Right ventricle myocardium inferior (tissue), 1 donor: Measurements from ENCODE around the gene RPH3AL. TPM values are rescaled to one million over a fixed set of nuclear protein-coding genes. Genes with fewer than 3 reads are reported as not detected.
"Not testable (repeated sequence)": the region's sequence is repeated elsewhere in the genome, so short reads cannot be mapped to it uniquely, and the experiment has no call there.

Experiments
- ATAC-seq: fragments of 200-7000 bp; cut with Tn5 transposase; one replicate; pipeline ENCODE4 v1.9.1; 2020; ENCODE audit warnings: mild to moderate bottlenecking, moderate library complexity
- DNase-seq: peaks from one replicate; pipeline ENCODE4 v3.0.0; 2021; ENCODE audit errors: missing footprints
- intact Hi-C: fragments of 100-400 bp; cut with DNase I; formaldehyde crosslinking; loops from one replicate; pipeline ENCODE4 v1.11.0; 2022
- total RNA-seq: library from RNA; stranded (reverse); fragmentation: NEBNext Ultra II Directional; extraction: Animal tissue kit (Norgen Biotek cat#: 25700); gene quantifications from one replicate; pipeline ENCODE4 v1.2.1, GENCODE V29; 2021
- donor health status: DM: no; HTN: yes; CAD: no; lungs with severe emphysema.

Gene RPH3AL
- total RNA-seq, 1 donor from 2014 or later = 3.6 TPM

DNA sequence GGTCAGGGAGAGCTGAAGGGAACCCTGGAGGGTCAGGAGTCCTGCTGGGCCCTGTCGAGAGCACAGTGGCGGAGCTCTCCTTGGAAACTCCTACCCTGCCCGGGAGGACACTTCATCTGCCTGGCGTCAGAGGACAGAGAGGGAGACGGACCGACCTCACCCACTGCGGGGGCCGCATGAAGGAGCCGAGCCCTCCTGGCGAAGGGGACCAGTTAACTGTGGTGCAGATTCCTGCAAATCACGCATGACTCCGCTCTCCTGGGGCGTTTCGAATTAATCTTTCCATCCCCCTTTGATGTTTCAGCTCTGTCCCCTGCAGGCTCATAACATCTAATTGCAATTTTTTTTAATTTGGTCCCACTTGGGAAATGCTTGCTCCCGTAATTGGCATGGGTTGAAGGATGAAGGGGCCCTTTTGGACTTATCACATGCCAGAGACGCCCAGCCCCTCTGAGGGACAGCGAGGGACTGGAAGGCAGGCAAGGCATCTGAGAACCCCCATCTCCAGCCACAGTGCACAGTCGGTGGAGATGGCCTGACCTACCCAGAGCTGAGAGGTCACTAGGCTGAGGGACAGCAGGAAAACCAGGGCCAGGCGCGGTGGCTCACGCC lies 26.5 kb downstream of the RPH3AL start:
- DNase-seq (no peak), ATAC-seq (no peak)
- intact Hi-C loops = no loop called here

DNA sequence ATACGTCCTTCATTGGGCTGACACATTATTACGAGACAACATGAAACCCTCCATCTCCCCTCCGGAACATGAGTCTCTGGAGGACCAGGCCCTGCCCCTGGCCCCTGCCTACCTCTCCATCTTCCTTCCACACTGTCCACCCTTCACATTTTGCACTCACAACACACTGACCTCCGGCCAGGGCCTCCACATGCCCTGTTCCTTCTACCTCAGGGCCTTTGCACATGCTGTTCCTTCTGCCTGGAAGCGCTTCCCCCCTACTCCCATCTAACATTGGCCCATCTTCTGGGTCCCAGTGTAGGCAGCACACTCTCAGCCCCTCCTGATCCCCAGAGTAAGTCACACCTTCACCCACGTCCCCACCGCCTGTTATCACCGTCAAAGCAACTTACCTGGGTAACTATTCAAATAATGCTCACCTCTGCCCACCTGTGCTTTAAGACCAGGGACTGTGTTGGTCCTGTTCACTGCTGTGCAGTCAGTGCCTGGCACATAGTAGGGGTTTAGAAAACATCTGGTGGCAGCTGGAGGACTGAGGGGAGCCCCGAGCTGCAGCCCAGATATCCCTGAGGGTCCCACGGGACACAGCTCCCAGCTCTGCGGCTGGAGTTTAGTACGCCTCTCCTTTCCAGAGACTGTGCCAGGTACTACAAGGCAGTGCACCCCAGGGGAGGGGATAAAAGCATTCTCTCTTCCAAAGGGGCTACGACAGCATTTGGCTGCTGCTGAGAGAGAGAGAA lies 27.2 kb downstream of the RPH3AL start:
- ATAC-seq (no peak), DNase-seq (no peak)
- intact Hi-C loops = no loop called here

DNA sequence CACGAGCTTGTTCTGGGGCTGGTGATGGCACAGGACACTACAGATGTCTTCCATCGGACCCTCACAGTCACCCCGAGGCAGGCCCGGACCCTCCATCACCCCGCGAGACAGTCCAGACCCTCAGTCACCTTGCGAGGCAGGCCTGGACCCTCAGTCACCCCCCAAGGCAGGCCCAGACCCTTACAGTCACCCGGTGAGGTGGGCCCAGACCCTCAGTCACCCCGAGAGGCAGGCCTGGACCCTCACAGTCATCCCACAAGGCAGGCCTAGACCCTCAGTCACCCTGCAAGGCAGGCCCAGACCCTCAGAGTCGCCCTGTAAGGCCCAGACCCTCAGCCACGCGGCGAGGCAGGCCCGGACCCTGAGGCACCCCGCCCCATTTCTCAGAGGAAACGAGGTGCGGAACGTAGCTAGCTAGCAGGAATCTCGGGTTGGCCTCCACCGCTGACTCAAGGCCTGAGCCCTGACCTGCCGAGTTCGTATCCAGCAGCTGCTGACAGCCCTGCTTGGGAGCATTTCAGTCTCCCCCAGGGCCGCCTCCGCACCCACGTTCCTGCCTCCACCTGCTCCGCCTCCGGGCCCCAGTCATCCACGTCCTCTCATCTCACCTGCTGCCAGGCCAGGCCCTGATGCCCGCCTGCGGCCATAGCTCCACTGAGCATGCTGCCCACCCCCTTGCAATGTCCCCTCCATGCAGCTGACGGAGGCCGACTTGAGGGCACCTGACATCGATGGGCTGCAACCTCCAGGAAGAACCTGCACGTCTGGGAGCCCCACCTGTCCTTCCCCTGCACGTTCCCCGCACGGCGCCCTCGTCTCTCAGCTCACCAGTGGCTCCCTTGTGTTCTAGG lies 28.7 kb downstream of the RPH3AL start:
- ATAC-seq = no peak
- DNase-seq = no peak
- intact Hi-C loops = no loop called here

DNA sequence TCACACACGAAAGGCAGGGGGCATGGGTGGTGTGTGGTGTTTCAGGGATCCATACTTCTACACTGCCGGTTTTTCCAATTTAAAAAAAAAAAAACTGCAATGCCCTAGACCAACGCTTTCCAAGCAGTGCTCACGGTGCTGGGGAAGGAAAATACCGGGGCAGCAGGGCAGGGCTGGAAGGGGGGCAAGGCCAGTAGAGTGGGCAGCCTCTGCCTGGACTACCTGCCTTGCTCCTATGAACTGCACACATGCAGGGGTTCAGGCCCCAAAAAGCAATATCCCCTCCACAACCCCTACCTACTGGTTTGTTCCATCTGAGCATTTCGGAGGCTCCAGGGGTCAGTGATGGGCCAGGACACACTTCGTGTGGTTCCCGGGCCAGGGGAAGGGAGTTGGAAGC lies 29.4 kb downstream of the RPH3AL start:
- ATAC-seq (no peak), DNase-seq (peak; percentile 8)
- intact Hi-C loops = no loop called here

DNA sequence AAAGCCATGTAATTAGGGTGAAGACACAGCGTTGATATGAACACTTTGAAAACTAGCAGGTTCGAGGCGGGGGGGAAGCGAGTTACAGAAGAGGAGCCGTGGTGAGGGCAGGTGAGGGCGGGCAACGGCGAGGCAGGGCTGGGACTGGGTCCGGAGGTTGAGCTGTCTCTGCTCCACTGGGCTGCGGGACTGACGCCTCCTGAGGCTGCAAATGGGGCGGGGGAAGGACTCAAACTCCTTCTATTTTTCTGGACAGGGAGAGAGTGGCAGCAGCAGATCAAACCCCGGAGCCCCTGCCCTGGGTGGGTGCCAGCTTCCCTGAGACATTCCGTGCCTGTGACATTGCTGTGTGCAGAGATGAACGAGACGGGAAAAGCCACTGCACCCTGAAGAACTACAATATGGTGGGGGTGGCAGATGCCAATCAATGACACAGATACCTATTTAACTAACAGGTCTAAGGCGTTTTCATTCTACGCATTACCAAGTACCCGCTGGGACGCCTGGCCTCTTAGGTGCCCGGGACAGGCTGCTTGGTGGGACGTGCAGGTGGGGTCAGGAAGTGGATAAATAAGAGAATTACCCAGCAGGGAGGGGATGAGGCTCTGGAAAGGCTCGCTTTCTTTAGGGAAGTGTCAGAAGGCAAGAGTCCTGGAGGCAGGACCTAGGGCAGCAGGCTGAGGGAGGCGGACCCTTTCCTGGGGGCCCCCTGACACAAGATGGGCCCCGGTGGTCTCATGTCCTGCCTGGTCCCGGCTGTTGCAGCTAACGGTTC lies 30.4 kb downstream of the RPH3AL start:
- DNase-seq (peak; percentile 62), ATAC-seq (no peak)
- intact Hi-C loops = no loop called here

DNA sequence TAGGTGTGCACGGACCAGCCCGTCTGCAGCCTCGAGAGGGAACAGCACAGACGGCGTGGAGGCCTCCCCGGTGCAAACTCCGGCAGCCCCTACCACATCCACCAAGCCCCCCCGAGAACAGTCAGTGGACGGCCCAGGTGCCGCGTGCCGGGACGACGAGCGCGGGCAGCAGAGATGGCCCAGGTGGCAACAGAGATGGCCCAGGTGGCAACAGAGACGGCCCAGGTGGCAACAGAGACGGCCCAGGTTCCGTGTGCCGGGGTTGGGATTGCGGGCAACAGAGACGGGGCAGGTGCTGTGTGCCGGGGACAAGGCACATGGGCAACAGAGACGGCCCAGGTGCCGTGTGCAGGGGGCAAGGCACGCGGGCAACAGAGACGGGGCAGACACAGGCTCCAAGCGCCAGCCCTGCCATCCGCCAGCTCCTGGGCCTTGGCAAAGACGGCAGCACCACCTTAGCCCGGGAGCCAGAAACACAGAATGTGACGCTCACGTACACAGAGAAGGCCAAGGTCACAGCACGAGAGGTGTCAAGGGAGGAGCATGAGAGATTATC lies 31.1 kb downstream of the RPH3AL start:
- no peak for ATAC-seq
- intact Hi-C loops = no loop called here

DNA sequence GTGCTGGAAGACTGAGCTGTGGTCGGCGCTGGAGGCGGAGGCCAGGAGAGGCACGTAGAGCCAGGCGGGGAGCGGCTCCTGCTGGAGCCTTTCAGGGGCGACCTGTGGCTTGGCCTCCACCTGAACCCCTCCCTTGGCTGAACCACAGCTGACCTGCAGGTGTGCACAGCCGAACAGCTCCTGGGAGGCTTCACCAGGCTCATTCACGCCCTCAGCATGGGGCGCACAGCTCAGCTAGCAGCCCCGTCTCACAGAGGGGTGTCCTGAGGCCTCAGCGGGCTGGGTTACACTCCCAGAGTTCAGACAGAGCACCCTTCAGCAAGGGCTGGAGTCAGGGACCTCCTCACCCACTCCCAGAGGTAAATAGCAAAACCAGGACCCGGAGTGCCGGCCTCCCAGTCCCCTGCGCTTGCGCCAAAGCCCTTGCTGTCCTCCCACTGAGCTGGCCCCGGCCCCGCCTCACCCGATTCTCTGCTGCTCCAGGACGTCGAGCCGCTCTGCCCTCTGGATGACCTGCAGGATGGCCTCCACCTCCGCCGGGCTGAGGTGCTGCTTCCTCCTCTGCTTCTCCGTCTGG lies 31.7 kb downstream of the RPH3AL start:
- intact Hi-C loops = no loop called here
- ATAC-seq (no peak), DNase-seq (peak; percentile 45)

More for the DNA sequence above, 31.1 kb downstream of the RPH3AL start:
- DNase-seq = peak; percentile 54

DNA sequence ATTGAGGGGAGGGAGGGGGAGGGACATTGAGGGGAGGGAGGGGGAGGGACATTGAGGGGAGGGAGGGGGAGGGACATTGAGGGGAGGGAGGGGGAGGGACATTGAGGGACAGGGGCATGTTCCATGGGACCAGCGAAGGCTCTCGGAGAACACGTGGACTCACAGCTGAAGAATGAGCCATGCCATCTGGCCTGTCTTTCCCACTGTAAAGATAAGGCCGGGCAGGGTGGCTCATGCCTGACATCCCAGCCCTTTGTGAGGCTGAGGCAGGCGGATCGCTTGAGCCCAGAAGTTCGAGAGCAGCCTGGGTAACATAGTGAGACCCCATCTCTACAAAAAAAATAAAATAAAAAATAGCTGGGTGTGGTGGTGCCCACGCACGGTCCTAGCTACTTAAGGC lies 32.5 kb downstream of the RPH3AL start:
- peak; percentile 34 for ATAC-seq
- peak; percentile 11 for DNase-seq
- intact Hi-C loops = no loop called here

DNA sequence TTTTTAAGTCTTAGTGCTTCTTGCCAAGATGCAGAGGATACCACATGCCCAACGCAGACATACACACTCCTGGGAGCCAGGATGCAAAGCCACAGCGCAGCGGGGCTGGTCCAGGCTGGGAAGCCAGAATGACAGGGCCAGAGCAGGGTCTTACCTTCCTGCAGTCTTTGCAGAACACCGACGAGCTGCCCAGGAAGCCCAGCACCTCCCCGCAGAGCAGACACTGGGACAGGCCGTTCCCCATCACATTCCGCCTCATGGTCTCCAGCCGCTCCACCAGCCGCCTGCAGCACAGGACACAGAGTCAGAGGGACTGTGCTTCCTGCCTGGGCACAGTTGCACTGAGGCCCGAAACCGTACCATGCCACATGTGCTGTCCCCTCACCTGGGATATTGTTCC lies 33.3 kb downstream of the RPH3AL start:
- intact Hi-C loops = no loop called here
- no peak for DNase-seq
- ATAC-seq = no peak

DNA sequence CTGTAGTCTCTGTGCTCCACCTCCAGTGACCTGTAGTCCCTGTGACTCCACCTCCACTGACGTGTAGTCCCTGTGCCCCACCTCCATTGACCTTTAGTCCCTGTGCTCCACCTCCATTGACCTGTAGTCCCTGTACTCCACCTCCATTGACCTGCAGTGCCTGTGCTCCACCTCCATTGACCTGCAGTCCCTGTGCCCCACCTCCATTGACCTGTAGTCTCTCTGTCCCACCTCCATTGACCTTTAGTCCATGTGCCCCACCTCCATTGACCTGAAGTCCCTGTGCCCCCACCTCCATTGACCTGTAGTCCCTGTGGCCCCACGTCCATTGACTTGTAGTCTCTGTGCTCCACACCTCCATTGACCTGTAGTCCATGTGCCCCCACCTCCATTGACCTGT lies 35.5 kb downstream of the RPH3AL start:
- DNase-seq, ATAC-seq, intact Hi-C loops: not testable (repeated sequence)

DNA sequence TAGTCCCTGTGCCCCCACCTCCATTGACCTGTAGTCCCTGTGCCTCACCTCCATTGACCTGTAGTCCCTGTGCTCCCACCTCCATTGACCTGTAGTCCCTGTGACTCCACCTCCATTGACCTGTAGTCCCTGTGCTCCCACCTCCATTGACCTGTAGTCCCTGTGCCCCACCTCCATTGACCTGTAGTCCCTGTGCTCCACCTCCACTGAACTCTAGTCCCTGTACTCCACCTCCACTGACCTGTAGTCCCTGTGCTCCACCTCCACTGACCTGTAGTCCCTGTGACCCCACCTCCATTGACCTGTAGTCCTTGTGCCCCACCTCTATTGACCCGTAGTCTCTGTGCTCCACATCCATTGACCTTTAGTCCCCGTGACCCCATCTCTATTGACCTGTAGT lies 37.2 kb downstream of the RPH3AL start:
- DNase-seq = peak; percentile 11
- intact Hi-C loops, ATAC-seq: not testable (repeated sequence)

DNA sequence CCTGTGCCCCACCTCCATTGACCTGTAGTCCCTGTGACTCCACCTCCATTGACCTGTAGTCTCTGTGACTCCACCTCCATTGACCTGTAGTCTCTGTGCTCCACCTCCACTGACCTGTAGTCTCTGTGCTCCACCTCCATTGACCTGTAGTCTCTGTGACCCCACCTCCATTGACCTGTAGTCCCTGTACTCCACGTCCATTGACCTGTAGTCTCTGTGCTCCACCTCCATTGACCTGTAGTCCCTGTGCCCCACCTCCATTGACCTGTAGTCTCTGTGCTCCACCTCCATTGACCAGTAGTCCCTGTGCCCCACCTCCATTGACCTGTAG lies 38.0 kb downstream of the RPH3AL start:
- ATAC-seq, intact Hi-C loops: not testable (repeated sequence)
- peak; percentile 4 for DNase-seq

DNA sequence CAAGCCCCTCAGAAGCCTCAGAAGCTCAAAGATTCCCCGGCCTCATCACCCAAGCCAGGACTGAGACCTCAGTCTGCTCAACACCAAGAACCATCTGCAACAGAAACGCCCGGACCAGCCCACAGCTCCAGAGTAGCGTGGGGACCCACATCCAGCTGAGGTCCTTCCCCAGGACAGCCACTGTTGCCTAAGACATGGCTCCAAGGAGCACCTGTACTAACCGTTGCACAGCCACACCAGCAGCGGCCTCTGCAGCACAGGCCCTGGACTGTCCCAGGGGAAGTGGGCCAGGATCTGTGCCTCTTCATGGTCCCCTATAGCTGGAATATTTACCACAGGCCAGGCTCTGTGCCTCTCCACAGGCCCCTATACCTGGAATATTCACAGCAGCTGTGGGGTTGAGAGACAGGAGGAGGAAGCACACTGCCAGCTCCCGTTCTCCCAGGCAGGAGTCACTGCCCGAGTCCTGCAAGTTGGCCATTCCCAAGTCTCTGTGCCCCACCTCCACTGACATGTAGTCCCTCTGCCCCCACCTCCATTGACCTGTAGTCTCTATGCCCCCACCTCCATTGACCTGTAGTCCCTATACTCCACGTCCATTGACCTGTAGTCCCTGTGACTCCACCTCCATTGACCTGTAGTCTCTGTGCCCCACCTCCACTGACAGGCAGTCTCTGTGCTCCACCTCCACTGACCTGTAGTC lies 38.5 kb downstream of the RPH3AL start:
- peak; percentile 59 for DNase-seq
- no peak for ATAC-seq
- intact Hi-C loops = no loop called here

DNA sequence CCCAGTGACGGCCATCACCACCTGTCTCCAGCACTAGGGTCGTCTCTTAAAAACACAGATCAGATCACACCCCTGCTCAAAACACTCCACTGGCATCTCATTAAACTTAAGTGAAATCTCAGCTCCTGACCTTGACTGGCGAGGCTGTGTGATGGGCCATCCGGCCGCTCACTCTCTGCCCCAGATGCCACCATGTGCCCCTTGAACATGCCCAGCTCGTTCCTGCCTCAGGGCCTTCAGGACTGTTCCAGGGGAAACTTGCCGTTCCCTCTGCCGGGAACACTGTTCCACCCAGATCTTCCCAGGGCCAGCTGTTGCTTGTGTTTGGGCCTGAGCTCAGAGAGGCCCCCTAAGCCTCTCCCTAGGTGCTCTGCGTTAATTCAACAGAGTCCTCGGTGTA lies 39.4 kb downstream of the RPH3AL start:
- intact Hi-C loops = no loop called here
- ATAC-seq (no peak), DNase-seq (peak; percentile 28)

DNA sequence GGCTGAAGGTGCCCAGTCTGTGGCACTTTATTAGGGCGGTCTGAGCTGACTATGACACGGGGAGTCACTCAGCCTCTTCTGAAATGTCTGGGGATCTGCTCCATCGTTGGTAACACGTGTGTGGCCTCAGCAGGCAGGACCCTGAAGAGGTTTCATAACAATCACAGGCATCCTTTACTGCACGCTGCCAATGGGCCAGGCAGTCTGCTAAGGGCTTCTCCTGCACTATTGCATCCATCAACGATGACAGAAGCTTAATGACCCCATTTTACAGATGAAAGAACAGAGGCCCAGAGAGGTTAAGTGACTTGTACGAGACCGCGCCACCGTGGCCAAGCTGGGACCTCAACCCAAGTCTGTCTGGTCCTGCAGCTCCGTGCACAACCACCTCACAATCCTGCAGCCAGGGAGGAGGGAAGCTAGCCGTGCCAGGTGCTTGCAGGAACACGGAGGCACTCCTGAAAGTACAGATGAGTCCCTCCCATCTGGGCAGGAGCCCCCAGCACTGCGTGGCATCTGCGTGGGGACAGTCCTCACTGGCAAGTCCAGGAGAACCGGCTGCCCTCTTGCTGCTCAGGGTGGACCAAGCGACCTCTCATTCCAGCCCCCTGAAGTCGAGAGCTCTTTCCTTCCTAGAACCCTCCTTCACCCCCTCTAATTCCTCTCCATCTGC lies 40.0 kb downstream of the RPH3AL start:
- intact Hi-C loops = no loop called here
- no peak for ATAC-seq
- peak; percentile 32 for DNase-seq

DNA sequence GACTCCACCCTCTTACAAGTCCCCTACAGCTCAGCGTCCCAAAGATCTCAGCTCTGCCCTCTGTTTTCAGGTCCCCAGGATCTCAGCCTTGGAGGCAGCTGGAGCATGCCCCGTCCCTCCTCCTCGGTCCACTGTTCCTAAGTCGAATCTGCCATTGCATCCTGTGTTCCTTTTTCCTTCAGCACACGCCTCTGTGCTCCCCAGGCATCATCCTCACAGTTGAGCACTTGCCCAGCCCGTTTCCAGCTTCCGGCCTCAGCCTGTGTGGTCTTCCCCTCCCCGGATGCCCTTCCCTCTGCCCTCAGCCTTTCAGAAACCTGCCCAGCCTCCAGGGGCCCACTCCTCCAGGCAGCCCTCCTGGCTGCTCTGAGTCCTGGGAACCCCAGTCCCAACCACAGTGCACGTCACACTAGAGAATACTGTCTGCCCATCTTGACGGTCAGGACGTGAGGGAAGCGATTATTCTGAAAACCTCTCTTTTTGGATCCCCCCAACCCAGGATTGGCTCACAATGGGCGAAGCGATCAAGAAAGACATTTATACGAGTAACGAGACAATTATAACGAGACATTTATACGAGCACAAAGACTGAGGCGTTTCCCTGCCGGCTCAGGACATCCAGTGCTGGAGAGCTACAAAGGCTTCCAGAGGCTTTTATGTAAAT lies 41.4 kb downstream of the RPH3AL start:
- ATAC-seq = no peak
- intact Hi-C loops = no loop called here
- peak; percentile 20 for DNase-seq
